BLaER1 treated with 17β-estradiol and CSF1 and Interleukin-3, amounts not matched to agents 10 nM and 100 nM (cell line): ENCODE data around the gene HIP1R.
"Not testable (repeated sequence)": the region's sequence is repeated elsewhere in the genome, so short reads cannot be mapped to it uniquely, and the experiment has no call there.

ENCODE experiments used
- H3K27ac ChIP-seq, 11 experiments: shearing (Covaris generic); formaldehyde crosslinking; 2 replicates each; pipeline ENCODE4 v1.8.1; 2022
- H3K27me3 ChIP-seq, 11 experiments: shearing (Covaris generic); formaldehyde crosslinking; 2 replicates each; pipeline ENCODE4 v1.8.1; 2022
- H3K36me3 ChIP-seq, 11 experiments: shearing (Covaris generic); formaldehyde crosslinking; 2 replicates each; pipeline ENCODE4 v1.8.1; 2022
- H3K4me1 ChIP-seq, 10 experiments: shearing (Covaris generic); formaldehyde crosslinking; 2 replicates each; pipeline ENCODE4 v1.8.1; 2022
- H3K4me2 ChIP-seq, 11 experiments: shearing (Covaris generic); formaldehyde crosslinking; 2 replicates each; pipeline ENCODE4 v1.8.1; 2022
- H3K4me3 ChIP-seq, 10 experiments: shearing (Covaris generic); formaldehyde crosslinking; 2 replicates each; pipeline ENCODE4 v1.8.1; 2022
- H3K9ac ChIP-seq, 11 experiments: shearing (Covaris generic); formaldehyde crosslinking; 2 replicates each; pipeline ENCODE4 v1.8.1; 2022
- H3K9me3 ChIP-seq, 11 experiments: shearing (Covaris generic); formaldehyde crosslinking; replicated peaks in 1 of 11; 2 replicates each; pipeline ENCODE4 v1.8.1; 2022
- H4K20me1 ChIP-seq, 11 experiments: shearing (Covaris generic); formaldehyde crosslinking; 2 replicates each; pipeline ENCODE4 v1.8.1; 2022
- Cebpa-rat ChIP-seq, 11 experiments: shearing (Covaris generic); IDR thresholded peaks; 2 replicates each; pipeline ENCODE4 v1.8.1; 2022

The HIP1R gene

GRCh38 chr12:122889761-122890520 lies 54.7 kb downstream of the HIP1R start:
- Histone ChIP-seq H3K4me1 (peaks cover 92 to 100% (median 97%) of the 10 kb centered on the region in 10 experiments), H3K27ac (peak overlapping the region in 10 of 11 experiments; percentile 76 to 86 (median 82); a peak in 20 of 22 replicates), H3K4me3 (peak overlapping the region in 3 of 10 experiments; percentile 13 to 51 (median 26); a peak in 5 of 20 replicates), H3K9me3 (no peaks in the 10 kb centered on the region), H3K9ac (peak overlapping the region; percentile 8 to 76 (median 71); a peak in 18 of 22 replicates), H3K27me3 (no peaks in the 10 kb centered on the region), H4K20me1 (peaks cover 15 to 77% (median 51%) of the 10 kb centered on the region in 11 experiments; a peak in 20 of 22 replicates), H3K36me3 (peaks cover 0 to 17% (median 0%) of the 10 kb centered on the region in 11 experiments; a peak in 6 of 22 replicates), H3K4me2 (peak overlapping the region; percentile 93 to 100 (median 98))
- TF ChIP-seq Cebpa-rat (IDR thresholded peaks at IDR 0.05), result no peak

- H3K27me3 ChIP-seq, result no peaks in the 10 kb centered on the region
- H3K27ac ChIP-seq, result peak overlapping the region; percentile 11 to 60 (median 43); a peak in 17 of 22 replicates
- TF ChIP-seq Cebpa-rat (IDR thresholded peaks at IDR 0.05), result no peak
- peaks cover 0 to 17% (median 0%) of the 10 kb centered on the region in 11 experiments; a peak in 6 of 22 replicates for H3K36me3 ChIP-seq
- peaks cover 80 to 92% (median 89%) of the 10 kb centered on the region in 10 experiments for H3K4me1 ChIP-seq
- no peaks in the 10 kb centered on the region for H3K9me3 ChIP-seq
- peak overlapping the region; percentile 1 to 56 (median 29); a peak in 14 of 22 replicates for H3K9ac ChIP-seq
- peak overlapping the region in 3 of 10 experiments; percentile 15 to 32 (median 21); a peak in 2 of 20 replicates for H3K4me3 ChIP-seq
- H4K20me1 ChIP-seq, result peaks cover 14 to 65% (median 46%) of the 10 kb centered on the region in 11 experiments; a peak in 20 of 22 replicates
- peak overlapping the region; percentile 93 to 100 (median 98) for H3K4me2 ChIP-seq
These were observed 56.6 kb downstream of the HIP1R start for GRCh38 chr12:122891661-122892525.

GRCh38 chr12:122892724-122893123 lies 57.5 kb downstream of the HIP1R start:
- peak overlapping the region in 8 of 11 experiments; percentile 16 to 60 (median 49); a peak in 11 of 22 replicates for H3K27ac ChIP-seq
- H3K9me3 ChIP-seq, H3K27me3 ChIP-seq: not testable (repeated sequence)
- H3K4me2 ChIP-seq, result peak overlapping the region; percentile 93 to 100 (median 98)
- H3K36me3 ChIP-seq, result peaks cover 0 to 17% (median 0%) of the 10 kb centered on the region in 11 experiments; a peak in 6 of 22 replicates
- H3K4me3 ChIP-seq, result peak overlapping the region in 1 of 10 experiments; percentile 21; a peak in 1 of 20 replicates
- H3K9ac ChIP-seq, result peak overlapping the region in 7 of 11 experiments; percentile 1 to 56 (median 29); a peak in 8 of 22 replicates
- H4K20me1 ChIP-seq, result peaks cover 10 to 57% (median 38%) of the 10 kb centered on the region in 11 experiments; a peak in 20 of 22 replicates
- peaks cover 78 to 92% (median 89%) of the 10 kb centered on the region in 10 experiments for H3K4me1 ChIP-seq

GRCh38 chr12:122893208-122894153 lies 58.2 kb downstream of the HIP1R start:
- Histone ChIP-seq H4K20me1 (peaks cover 7 to 53% (median 37%) of the 10 kb centered on the region in 11 experiments; a peak in 20 of 22 replicates), H3K27me3 (no peaks in the 10 kb centered on the region), H3K4me1 (peaks cover 79 to 92% (median 89%) of the 10 kb centered on the region in 10 experiments), H3K36me3 (peaks cover 0 to 17% (median 0%) of the 10 kb centered on the region in 11 experiments; a peak in 6 of 22 replicates), H3K4me3 (peak overlapping the region; percentile 78 to 94 (median 90); a peak in 17 of 20 replicates), H3K27ac (peak overlapping the region in 1 of 11 experiments; percentile 92; a peak in 1 of 22 replicates), H3K4me2 (peak overlapping the region; percentile 91 to 100 (median 98)), H3K9ac (peak overlapping the region in 10 of 11 experiments; percentile 92 to 98 (median 96); a peak in 14 of 22 replicates), H3K9me3 (no peaks in the 10 kb centered on the region)
- no peak for TF ChIP-seq Cebpa-rat (IDR thresholded peaks at IDR 0.05)

DNA sequence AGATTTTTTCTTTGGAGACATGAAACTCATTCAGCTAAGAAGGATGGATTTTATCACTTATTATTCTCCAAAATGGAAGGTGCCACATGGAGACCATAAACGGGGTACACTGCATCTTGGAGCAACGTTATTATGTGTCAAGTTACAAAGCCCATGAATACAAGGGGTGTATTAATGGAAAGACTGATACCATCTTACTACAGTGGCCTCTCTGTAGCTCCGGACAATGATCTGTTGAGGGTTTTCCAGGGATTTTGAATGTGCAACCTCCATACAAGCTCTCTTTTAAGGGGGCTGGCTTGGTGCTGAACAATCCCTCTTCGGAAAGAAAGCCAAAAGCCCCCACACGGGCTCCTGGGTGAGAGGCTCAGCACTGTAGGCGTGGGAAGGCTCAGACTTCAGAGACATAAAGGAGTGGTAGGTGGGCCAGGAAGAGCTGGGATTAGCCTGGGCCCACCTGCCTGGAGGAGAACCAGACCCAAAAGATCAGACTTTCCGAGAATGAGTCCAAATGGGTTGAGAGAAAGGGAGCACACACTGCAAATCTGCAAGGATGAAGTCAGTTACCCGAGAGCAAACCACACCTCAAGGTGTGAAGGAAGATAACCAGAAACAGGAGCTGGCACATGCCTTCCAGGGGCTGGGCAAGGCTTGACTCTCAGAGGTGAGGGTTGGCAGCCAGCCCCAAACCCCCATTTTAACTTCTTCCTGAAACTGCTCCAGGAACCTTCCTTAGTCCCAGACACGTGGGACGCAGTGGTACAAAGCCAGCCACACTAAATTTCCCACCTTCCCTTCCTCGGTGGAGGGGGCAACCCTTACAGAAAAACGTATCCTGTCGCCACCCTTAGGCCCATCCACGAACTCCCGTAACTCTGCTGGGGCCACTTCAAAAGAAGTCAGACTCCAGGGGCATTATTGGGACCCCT lies 59.2 kb downstream of the HIP1R start:
- Histone ChIP-seq H3K4me2 (peak overlapping the region; percentile 91 to 100 (median 98)), H3K27ac (peak overlapping the region; percentile 88 to 95 (median 92)), H3K9ac (peak overlapping the region; percentile 91 to 98 (median 95)), H3K9me3 (no peaks in the 10 kb centered on the region), H3K4me1 (peaks cover 78 to 92% (median 89%) of the 10 kb centered on the region in 10 experiments), H4K20me1 (peaks cover 7 to 53% (median 37%) of the 10 kb centered on the region in 11 experiments; a peak in 20 of 22 replicates), H3K27me3 (no peaks in the 10 kb centered on the region), H3K36me3 (peaks cover 0 to 17% (median 0%) of the 10 kb centered on the region in 11 experiments; a peak in 6 of 22 replicates), H3K4me3 (peak overlapping the region; percentile 78 to 94 (median 90))
- TF ChIP-seq Cebpa-rat (IDR thresholded peaks at IDR 0.05), result no peak

- peak overlapping the region; percentile 91 to 98 (median 95) for H3K9ac ChIP-seq
- TF ChIP-seq Cebpa-rat (IDR thresholded peaks at IDR 0.05), result no peak
- H3K4me3 ChIP-seq, result peak overlapping the region; percentile 78 to 94 (median 90)
- H3K36me3 ChIP-seq, result peaks cover 0 to 17% (median 0%) of the 10 kb centered on the region in 11 experiments; a peak in 6 of 22 replicates
- no peaks in the 10 kb centered on the region for H3K9me3 ChIP-seq
- peaks cover 70 to 92% (median 89%) of the 10 kb centered on the region in 10 experiments for H3K4me1 ChIP-seq
- H3K27ac ChIP-seq, result peak overlapping the region; percentile 88 to 95 (median 92)
- H3K4me2 ChIP-seq, result peak overlapping the region; percentile 91 to 100 (median 98)
- peaks cover 7 to 47% (median 36%) of the 10 kb centered on the region in 11 experiments; a peak in 20 of 22 replicates for H4K20me1 ChIP-seq
- no peaks in the 10 kb centered on the region for H3K27me3 ChIP-seq
These were observed 60.1 kb downstream of the HIP1R start for GRCh38 chr12:122895320-122895703.
